DMS114 treated with DMSO at 0.1 percent for 48 hours (cell line): ENCODE results near the gene PRKCH.

Experiments
- DNase-seq: peaks from one replicate; lab custom pipeline; 2025; ENCODE audit not compliant: unreplicated experiment; lab: John Stamatoyannopoulos, UW

The PRKCH gene

GRCh38 chr14:61362072-61362750, 40.8 kb downstream of the PRKCH start:
- DNase-seq = no peak

GRCh38 chr14:61364243-61364642, 42.9 kb downstream of the PRKCH start:
- no peak for DNase-seq

DNA sequence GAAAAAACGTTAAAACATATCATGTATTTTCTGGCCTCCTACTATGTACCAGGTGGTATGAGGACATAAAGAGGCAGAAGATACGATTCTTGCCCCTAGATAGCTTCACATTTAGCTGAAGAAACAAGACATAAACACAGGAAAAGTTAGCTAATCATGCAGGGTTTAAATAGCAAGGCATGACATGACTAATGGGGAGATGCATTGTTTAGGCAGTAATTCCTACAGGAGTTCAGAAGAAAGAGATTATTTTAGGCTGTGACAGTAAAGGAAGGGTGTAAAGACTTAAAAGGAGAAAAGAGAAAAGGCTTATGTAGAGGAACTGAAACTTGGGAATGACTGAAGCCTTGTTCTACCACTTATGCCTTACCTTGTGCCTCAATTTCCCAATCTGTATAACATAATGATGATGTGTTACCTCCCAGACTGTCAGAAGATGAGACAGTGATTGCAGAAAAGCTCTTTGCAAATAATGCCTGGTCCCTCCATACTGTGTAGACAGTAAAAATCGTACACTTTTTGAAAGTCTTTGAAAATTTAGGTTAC, 44.4 kb downstream of the PRKCH start:
- DNase-seq = no peak

DNA sequence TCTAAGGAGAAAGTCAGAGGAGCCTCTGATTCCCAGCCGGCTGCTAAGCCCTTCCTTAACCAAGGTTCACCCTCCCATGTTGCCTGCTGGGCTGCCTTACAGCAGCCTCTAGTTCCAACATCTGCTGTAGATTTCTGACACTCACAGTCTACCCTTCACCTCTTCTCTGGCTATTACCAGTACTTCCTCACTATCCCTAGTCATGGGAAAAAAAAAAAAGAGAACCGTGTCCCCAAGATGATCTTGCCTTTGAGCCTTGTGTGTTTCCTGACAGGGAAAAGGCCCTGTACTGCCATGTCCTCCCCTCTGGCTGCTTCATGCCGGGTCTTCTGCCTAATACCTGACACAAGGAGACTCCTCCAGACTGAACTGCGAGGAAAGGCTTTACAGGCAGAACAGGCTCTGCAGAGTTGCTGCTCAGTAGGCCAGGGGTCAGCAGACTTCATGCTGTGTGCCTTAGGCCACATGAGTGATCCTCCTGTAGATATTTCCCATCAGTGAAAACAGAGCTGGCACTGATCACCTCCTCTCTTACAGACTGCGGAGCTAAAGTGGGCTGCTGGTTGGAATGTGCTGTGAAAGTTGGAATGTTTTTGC, 46.8 kb downstream of the PRKCH start:
- no peak for DNase-seq

- no peak for DNase-seq
Measured at GRCh38 chr14:61368781-61369453, 47.5 kb downstream of the PRKCH start.

- DNase-seq = no peak
Measured at GRCh38 chr14:61369454-61369810, 48.1 kb downstream of the PRKCH start.

GRCh38 chr14:61372379-61372778, 51.0 kb downstream of the PRKCH start:
- no peak for DNase-seq

DNA sequence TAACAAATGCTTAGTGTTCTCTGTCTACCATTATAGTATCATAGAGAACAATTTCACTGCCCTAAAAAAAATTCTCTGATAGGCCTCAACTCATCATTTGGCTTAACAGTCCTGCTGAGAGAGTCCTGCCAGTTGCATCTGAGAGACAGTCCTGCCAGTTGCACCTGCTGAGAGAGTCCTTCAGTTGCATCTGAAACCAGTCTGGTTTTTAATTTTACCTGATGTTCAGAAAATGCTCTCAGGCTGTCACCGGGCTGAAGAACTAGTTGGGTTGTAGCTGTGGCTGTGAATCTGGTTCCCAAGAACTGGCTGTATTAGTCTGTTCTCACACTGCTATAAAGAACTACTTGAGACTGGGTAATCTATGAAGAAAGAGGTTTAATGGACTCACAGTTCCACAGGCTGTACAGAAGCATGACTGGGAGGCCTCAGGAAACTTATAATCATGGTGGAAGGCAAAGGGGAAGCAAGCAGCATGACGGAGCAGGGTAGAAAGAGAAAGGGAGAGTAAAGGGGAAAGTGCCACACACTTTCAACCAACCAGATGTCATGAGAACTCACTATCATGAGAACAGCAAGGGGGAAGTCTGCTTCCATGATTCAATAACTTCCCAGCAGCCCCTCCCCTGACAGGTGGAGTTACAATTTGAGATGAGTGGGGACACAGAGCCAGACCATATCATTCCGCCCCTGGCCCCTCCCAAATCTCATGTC, 51.6 kb downstream of the PRKCH start:
- DNase-seq = no peak

DNA sequence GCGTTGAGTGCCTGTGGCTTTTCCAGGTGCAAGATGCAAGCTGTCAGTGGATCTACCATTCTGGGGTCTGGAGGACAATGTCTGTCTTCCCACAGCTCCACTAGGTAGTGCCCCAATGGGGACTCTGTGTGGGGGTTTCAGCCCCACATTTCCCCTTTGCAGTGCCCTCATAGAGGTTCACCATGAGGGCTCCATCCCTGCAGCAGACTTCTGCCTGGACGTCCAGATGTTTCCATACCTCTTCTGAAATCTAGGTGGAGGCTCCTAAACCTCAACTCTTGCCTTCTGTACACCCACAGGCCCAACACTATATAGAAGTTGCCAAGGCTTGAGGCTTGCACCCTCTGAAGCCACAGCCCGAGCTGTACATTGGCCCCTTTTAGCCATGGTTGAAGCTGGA, 52.9 kb downstream of the PRKCH start:
- DNase-seq = no peak

DNA sequence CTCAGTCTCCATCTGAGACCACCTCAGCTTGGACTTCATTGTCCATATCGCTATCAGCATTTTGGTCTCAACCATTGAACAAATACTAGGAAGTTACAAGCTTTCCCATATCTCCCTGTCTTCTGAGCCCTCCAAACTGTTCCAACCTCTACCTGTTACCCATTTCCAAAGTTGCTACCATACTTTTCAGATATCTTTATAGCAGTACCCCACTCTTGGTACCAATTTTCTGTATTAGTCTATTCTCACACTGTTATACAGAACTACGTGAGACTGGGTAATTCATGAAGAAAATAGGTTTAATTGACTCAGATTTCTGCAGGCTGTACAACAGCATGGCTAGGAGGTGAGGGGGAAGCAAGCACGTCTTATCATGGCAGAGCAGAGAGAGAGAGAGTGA, 53.8 kb downstream of the PRKCH start:
- DNase-seq = no peak

DNA sequence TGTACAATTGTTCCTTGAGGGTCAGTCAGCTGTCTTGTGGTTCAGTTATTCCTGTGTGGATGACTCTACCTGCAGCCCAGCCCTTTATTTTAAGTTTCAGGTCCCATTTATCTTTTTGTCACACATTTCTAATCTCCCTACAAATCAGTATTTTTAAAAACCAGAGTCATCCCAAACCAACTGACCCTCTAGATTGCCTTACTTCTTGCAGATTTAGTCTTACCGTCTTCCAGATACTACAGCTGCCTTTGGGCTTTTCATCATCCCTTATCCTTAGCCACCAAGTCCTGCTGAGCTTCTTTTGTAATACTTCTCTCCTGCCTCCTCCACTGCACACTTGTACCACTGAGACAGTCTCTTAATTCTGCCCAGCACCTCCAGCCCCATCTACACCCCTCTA, 54.9 kb downstream of the PRKCH start:
- no peak for DNase-seq

DNA sequence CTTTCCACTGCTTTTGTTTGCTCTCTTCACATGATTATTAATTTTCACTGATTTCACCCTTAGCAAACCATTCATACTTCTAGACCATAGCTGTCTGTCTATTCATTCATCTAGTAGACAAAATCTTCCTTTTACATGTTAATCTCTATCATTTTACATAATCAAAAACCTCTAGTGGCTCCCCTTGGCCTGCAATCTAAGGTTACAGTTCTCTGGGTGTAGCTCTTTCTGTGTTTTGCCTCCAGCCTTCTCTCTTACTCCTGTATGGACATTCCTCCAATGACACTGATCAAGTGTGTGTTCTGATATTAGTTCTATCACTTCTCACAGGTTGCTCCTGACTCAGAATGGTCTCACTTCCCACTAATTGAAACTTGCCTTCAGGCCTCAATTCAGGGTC, 56.4 kb downstream of the PRKCH start:
- DNase-seq = no peak

- DNase-seq = no peak
Measured at GRCh38 chr14:61379639-61380184, 58.3 kb downstream of the PRKCH start.

DNA sequence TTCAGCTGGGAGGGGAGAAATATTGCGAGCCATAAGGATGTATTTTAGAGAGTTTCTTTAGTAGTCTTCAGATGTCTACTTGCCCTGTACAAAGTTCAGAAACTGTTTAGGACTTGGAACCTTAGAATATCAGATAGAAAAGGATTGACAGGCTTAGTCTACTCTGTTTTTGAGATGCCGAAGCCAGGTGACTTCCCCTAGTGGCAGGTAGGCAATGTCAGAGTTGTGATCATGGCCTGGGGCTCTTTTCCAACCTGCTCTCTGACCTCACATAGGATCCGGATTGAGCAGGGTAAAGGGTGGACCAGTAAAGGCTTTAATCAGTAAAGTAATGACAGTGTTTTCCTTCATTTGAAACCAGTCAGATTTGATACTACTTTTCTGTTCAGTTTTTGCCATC, 59.6 kb downstream of the PRKCH start:
- no peak for DNase-seq

- DNase-seq = no peak
Measured at GRCh38 chr14:61381553-61381952, 60.2 kb downstream of the PRKCH start.

DNA sequence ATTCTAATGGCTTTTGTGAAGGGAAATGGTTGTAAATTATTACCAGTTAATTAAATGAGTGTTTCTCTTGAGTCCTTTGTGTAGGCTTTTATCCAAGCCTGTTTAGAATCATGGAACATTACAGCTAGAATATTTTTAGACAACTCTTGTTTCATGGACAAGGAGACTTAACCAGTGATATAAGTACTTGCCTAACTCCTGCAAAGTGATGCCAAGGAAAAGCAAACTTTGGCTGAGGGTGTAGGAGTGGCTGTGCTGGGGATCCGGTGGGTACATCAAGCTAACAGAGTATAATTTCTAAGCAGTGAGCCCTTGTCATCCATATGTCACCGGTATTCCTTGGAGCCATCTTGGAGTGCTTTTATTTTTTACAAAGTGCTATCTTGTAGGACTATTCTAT, 61.5 kb downstream of the PRKCH start:
- no peak for DNase-seq

DNA sequence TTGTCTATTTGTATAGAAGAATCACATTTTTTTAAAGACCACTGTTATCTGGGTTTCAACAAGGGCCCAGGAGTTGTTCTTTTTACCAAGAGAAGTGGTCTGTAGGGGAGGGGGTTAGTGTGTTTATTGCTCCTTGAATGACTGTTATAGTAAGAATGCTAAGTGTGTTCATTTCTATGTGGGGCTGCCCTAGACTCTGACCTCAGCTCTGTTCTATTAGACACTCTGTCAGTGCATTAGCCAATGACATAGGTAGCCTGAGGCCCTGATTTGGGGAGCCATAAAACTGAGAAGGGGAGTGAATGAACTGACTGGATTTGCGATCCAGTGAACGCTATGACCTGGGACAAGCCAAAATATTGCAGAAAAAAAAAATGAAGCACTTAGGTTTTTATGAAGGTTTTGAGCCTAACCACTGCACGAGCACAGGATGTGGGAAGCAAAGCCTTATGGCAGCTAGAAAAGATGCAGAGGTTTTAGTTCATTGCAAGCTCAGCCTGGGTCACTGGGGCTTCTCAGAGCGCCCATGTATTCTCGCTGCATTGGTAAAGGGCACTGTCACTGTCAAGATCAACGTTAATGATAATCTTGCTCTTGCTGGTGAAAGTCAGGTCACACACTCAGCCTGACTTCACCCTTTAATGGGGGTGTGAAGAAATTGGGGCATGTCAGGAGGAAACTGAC, 63.8 kb downstream of the PRKCH start:
- no peak for DNase-seq

GRCh38 chr14:61386173-61386772, 64.9 kb downstream of the PRKCH start:
- no peak for DNase-seq

- DNase-seq = no peak
Measured at GRCh38 chr14:61387076-61387475, 65.7 kb downstream of the PRKCH start.

- DNase-seq = no peak
Measured at GRCh38 chr14:61388173-61388975, 67.0 kb downstream of the PRKCH start.
